ENCODE data around the gene SLC25A4.
"Not testable (repeated sequence)": the region's sequence is repeated elsewhere in the genome, so short reads cannot be mapped to it uniquely, and the experiment has no call there.

SLC25A4 gene
- 5.3 to 6.7 reads per million in 2 donors for total RNA-seq

DNA sequence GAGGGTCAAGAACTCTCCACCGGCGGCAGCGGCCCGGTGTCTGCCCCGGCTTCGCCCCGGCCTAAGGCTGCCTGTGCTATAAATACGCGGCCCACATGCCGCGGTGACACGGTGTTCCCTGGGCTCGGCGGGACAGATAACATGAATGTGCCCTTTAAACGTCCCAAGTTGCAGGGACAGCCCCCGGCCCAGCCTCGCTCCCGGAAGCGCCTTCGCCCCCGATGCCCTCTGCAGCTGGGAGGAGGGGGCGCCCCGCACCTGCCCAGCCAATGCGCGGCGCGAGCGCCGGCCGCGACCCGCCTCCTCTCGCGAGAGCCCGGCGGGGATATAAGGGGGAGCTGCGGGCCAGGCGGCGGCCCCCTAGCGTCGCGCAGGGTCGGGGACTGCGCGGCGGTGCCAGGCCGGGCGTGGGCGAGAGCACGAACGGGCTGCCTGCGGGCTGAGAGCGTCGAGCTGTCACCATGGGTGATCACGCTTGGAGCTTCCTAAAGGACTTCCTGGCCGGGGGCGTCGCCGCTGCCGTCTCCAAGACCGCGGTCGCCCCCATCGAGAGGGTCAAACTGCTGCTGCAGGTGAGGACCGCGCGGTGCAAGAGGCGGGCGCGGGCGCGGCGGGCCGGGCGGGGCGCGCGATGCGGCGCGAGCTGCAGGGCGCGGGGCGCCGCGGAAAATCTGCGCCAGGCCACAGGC lies at the start of gene SLC25A4:
TSS of gene SLC25A4 (plus strand) at position 355 of the 689 bp plus-strand sequence. CDS start at position 462, 107 bp downstream.
- DNase-seq: peak; percentile 49 to 89 (median 70)

GRCh38 chr4:185093603-185094002 lies 49.5 kb upstream of the SLC25A4 start:
- no peak for DNase-seq

DNA sequence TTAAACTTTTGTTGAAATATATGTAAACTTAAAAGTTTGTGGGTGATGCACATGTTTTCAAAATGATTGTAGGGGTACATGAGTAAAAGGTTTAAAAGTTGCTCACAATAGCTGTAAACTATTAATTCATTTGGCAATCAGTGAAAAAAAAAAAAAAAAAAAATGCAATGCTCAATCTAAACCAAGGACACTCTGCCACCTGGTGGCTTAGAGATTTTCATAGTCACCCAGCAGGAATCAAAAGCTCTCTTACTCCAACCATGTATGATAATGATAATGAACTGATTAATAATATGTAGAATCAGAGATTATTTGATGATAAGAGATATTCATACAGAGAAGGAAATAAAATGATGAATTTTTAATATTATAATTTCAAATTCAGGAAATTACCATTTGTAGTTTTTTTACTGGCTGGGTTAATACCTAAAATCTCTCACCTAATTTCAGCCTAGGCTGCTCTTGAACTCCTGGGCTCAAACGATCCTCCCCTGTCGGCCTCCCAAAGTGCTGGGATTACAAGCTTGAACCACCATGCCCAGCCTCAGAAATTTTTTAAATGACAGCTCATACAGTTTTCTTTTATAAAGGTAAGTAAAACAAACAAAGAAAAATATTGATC lies 46.9 kb upstream of the SLC25A4 start:
- DNase-seq: peak in 1 of 5 experiments; percentile 19

- no peak for DNase-seq
These were observed 44.6 kb upstream of the SLC25A4 start for GRCh38 chr4:185098474-185098873.

- no peak for DNase-seq
These were observed 43.9 kb upstream of the SLC25A4 start for GRCh38 chr4:185099024-185099682.

GRCh38 chr4:185099940-185100339 lies 43.1 kb upstream of the SLC25A4 start:
- no peak for DNase-seq

- DNase-seq: no peak
These were observed 42.6 kb upstream of the SLC25A4 start for GRCh38 chr4:185100423-185100822.

- DNase-seq: no peak
These were observed 41.6 kb upstream of the SLC25A4 start for GRCh38 chr4:185101354-185101890.

DNA sequence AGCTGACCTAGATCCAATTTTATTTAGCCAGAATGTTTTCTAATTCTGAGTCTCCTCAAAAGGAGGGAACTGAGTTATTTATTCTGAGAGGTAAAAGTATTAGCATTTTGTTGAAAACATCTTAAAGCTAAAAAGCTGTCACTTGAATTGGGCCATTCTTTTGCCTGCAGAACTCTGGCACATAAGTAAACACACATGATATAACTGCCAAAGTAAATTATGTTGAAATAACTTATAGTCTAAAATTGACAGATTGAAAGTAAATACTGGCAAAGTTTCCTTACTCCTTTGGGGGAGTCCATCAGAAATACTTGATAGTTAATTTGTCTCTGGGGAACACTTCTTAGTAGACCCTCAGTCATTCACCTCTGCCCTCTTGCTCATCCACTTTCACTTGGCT lies 38.3 kb upstream of the SLC25A4 start:
- no peak for DNase-seq

GRCh38 chr4:185106353-185106752 lies 36.7 kb upstream of the SLC25A4 start:
- DNase-seq: no peak

DNA sequence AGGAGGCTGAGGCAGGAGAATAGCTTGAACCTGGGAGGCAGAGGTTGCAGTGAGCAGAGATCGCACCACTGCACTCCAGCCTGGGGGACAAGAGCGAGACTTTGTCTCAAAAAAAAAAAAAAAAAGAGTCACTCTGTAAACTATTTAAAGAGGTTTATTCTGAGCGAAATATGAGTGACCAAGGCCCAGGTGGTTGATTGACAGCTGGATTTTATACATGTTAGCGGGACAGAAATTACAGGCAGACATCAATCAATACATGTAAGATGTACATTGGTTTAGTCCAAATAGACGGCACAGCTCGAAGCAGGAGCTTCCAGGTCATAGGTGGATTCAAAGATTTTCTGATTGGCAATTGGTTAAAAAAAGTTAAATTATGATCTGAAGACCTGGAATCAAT lies 35.5 kb upstream of the SLC25A4 start:
- DNase-seq: not testable (repeated sequence)

GRCh38 chr4:185108185-185108584 lies 34.9 kb upstream of the SLC25A4 start:
- no peak for DNase-seq

GRCh38 chr4:185108669-185109068 lies 34.4 kb upstream of the SLC25A4 start:
- no peak for DNase-seq

GRCh38 chr4:185109736-185110135 lies 33.3 kb upstream of the SLC25A4 start:
- DNase-seq: no peak

DNA sequence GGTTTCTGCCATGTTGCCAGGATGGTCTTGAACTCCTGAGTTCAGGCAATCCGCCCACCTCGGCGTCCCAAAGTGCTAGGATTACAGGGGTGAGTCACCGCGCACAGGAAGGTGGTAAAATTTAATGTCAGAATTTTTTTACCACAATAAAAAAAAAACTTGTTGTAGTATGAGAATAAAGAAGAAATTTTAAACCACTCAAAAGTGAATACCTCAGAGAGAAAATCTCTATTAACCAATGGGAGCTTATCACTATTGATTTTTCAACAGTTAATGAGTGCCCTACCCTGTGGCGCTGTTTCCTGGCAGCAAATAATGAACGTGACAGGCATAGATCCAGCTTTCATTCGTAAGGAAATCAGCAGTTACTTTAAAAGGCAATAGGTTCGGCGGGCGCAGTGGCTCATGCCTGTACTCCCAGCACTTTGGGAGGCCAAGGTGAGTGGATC lies 32.7 kb upstream of the SLC25A4 start:
- no peak for DNase-seq

- DNase-seq: no peak
These were observed 31.0 kb upstream of the SLC25A4 start for GRCh38 chr4:185112104-185112503.

- no peak for DNase-seq
These were observed 29.7 kb upstream of the SLC25A4 start for GRCh38 chr4:185113340-185113739.

DNA sequence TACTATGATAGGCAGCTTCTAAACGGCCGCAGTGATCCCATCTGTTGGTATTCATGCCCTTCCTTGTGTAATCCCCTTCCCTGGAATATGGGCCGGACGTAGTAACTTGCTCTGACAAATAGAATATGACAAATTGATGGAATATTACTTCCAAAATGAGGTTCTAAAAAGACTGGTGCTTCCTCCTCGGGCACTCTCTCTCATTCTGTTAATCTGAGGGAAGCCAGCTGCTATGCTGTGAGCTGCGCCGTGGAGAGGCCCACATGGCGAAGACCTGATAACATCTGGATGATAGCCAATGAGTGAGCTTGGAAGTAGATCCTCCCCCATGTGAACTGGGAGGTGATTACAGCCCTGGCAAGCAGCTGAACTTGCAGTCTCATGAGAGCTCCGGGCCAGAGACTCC lies 27.2 kb upstream of the SLC25A4 start:
- DNase-seq: peak in 1 of 5 experiments; percentile 23

DNA sequence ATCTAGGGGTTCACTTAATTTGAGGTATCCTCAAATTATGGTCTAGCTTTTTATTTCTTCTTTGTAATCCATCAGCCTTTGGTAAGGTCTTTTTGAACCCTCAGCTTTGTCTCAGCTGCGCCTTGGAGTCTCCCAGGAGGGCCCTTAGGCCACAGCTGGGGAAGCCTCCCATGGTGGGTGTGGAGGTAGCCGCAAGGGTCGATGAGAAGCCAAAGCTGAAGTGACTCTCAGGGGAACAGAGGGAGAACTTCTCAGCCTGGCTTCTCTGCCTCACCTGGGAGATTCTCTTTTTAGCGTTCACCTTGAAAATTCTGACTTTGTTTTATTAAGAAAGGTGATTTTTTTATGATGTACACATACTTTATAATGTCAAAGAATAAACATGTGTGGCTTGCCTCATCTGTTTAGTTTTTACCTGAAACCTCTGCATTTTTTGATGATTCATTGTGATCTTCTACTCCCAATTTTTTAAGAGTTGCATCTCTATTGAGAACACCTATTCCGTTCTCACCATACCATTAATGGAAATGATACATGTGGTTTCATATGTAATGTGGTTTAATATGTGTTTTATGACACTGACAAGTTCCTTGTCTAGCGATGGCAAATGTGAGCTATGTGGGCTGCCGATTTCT lies 25.6 kb upstream of the SLC25A4 start:
- no peak for DNase-seq

- no peak for DNase-seq
These were observed 24.2 kb upstream of the SLC25A4 start for GRCh38 chr4:185118876-185119275.

DNA sequence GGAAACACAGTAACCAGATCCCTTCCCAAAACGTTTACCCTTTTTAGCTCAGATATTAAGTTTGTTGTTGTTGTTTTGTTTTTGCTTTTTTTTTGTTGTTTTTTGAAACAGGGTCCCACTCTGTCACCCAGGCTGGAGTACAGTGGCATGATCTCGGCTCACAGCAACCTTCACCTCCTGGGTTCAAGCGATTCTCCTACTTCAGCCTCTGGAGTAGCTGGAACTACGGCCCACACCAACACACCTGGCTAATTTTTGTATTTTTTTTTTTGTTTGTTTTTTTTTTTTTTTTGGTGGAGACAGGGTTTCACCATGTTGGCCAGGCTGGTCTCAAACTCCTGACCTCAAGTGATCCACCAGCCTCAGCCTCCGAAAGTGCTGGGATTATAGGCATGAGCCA lies 23.6 kb upstream of the SLC25A4 start:
- not testable (repeated sequence) for DNase-seq

DNA sequence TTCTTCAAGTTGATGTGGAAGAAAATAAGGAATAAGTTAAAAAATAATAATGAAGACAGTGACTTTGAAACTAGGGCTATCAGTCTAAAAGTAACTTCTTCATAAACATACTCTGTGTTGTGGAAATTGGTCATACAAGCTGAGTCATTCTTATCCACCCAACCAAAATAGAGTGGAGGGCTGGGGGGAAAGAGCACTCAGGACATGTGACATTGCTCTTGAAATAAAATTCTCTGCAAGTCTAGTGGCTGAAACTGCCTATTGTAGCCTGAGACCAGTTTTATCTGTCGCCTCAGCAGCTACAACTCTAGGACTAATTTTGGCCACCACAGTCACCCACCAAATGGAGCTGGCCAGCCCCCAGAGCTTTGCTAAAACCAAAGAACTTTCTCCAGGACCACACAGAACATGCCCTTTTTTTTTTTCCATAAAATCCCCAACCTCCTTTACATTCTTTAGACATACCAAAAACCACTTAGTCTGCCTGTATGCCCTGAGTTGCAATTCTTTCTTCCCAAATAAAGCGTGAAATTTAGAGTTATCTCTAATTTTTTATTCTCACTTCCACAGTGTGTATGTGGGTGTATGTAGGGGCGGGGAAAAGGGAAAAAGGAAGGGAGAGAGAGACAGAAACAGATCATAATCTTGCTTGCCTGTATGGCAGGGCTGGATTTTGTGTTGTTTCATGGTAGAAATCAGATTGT lies 23.0 kb upstream of the SLC25A4 start:
- no peak for DNase-seq

DNA sequence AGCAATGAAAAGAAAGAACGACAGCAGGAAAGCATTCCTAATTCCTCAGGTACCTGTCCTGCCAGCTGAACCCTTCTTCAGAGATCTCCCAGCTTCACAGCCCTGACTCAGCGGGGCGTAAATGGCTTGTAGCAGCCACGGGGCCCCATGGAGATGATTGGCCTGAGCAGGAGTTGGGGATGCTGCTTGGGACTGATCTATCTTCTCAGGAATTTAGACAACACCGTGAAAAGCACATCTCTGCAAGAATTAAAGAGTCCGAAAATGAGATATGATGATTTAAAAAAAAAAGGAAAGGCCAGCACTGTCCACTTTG lies 22.5 kb upstream of the SLC25A4 start:
- no peak for DNase-seq
